DOHH2 (cell line): ENCODE measurements around the gene SMIM33.

ENCODE experiments used
- H3F3A ChIP-seq: fragments of 200-600 bp; sonication (generic), shearing (Covaris generic); 2 replicates; pipeline ENCODE4 v1.6.0; 2016; ENCODE audit warnings: antibody characterized with exemption, mild to moderate bottlenecking; ENCODE audit not compliant: control insufficient read depth, insufficient read depth
- H3K27ac ChIP-seq: fragments of 200-600 bp; sonication (generic); 2 replicates; pipeline ENCODE4 v1.5.1; 2014; ENCODE audit warnings: low read depth, mild to moderate bottlenecking, low read length, moderate library complexity
- H3K27me3 ChIP-seq: fragments of 200-600 bp; sonication (generic); 2 replicates; pipeline ENCODE4 v1.6.1; 2014; ENCODE audit warnings: mild to moderate bottlenecking, low read length, mixed read lengths; ENCODE audit not compliant: control insufficient read depth
- H3K36me3 ChIP-seq: fragments of 200-600 bp; sonication (generic); 2 replicates; pipeline ENCODE4 v1.6.1; 2014; ENCODE audit warnings: mild to moderate bottlenecking, low read length, moderate library complexity, mixed read lengths; ENCODE audit not compliant: control insufficient read depth
- H3K4me1 ChIP-seq: fragments of 200-600 bp; sonication (generic); 2 replicates; pipeline ENCODE4 v1.6.1; 2014; ENCODE audit warnings: mild to moderate bottlenecking, low read length, mixed read lengths; ENCODE audit not compliant: control insufficient read depth
- H3K4me2 ChIP-seq: fragments of 200-600 bp; sonication (generic); 2 replicates; pipeline ENCODE4 v1.6.0; 2014; ENCODE audit warnings: mild to moderate bottlenecking, low read length, moderate library complexity
- H3K4me3 ChIP-seq: fragments of 200-600 bp; sonication (generic); 2 replicates; pipeline ENCODE4 v1.5.1; 2014; ENCODE audit warnings: mild to moderate bottlenecking, low read length, mixed read lengths
- H3K79me2 ChIP-seq: fragments of 200-600 bp; sonication (generic); 2 replicates; pipeline ENCODE4 v1.6.1; 2014; ENCODE audit warnings: mild to moderate bottlenecking, low read length, mixed read lengths; ENCODE audit not compliant: control insufficient read depth
- H3K9me2 ChIP-seq: fragments of 200-600 bp; sonication (generic); replicated peaks from 2 replicates; pipeline ENCODE4 v1.6.1; 2014; ENCODE audit warnings: mild to moderate bottlenecking, low read length, mixed read lengths; ENCODE audit not compliant: control insufficient read depth
- H3K9me3 ChIP-seq: fragments of 200-600 bp; sonication (generic); 2 replicates; pipeline ENCODE4 v1.6.1; 2014; ENCODE audit warnings: antibody characterized with exemption, low read length, mixed read lengths; ENCODE audit not compliant: control insufficient read depth, insufficient read depth
- H4K20me1 ChIP-seq: fragments of 200-600 bp; sonication (generic); 2 replicates; pipeline ENCODE4 v1.6.0; 2014; ENCODE audit warnings: low read depth, mild to moderate bottlenecking, antibody characterized with exemption, low read length, moderate library complexity; ENCODE audit not compliant: control insufficient read depth, insufficient read depth
- EZH2phosphoT487 ChIP-seq: fragments of 200-600 bp; sonication (generic); IDR thresholded peaks from 2 replicates; pipeline ENCODE4 v1.6.1; 2017; ENCODE audit warnings: borderline replicate concordance, mild to moderate bottlenecking, antibody characterized with exemption, low read length, moderate library complexity, mixed read lengths
- TF ChIP-seq, protein P1 (sequence below): fragments of 200-600 bp; sonication (generic); IDR thresholded peaks from one replicate; pipeline ENCODE4 v1.5.1; 2014; ENCODE audit warnings: antibody characterized with exemption, mild to moderate bottlenecking, low read depth, low read length; ENCODE audit not compliant: poor library complexity, severe bottlenecking

Gene SMIM33

DNA sequence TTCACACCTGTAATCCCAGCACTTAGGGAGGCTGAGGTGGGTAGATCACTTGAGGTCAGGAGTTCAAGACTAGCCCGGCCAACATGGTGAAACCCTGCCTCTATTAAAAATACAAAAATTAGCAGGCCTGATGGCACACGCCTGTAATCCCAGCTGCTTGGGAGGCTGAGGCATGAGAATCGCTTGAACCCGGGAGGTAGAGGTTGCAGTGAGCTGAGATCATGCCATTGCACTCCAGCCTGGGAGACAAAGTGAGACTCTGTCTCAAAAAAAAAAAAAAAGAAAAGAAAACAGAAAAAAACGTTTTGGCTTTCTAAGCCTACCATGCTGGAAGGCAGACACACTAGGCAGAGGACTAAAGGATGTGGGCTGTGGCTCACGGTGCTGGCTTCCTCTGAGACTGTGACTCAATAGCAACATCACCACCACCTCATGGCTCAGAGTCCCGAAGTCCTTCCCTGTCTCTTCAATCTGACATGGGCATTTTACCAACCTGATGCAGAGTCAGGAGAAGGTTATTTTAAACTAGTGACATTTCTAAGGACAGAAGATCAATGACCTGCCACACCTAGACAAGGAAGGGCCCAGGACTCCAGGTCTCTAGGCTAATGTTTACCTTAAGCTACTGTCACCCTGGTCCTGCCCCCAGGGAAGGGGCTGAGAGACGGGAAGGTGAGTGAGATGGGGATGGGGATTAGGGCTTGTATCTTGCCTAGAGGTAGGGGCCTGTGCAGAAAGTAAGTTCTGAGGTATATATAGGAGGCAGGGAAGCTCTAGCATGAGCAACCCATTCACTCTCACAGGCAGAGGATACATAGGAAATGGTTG lies 12.0 kb upstream of the SMIM33 start:
- Histone ChIP-seq H3K4me2 (no peak overlapping the region), H3K27ac (no peak overlapping the region)

GRCh38 chr5:139459451-139459934 lies 11.3 kb upstream of the SMIM33 start:
- H3K4me2 ChIP-seq: no peak overlapping the region
- no peak overlapping the region for H3K4me3 ChIP-seq
- TF ChIP-seq, protein P1, sequence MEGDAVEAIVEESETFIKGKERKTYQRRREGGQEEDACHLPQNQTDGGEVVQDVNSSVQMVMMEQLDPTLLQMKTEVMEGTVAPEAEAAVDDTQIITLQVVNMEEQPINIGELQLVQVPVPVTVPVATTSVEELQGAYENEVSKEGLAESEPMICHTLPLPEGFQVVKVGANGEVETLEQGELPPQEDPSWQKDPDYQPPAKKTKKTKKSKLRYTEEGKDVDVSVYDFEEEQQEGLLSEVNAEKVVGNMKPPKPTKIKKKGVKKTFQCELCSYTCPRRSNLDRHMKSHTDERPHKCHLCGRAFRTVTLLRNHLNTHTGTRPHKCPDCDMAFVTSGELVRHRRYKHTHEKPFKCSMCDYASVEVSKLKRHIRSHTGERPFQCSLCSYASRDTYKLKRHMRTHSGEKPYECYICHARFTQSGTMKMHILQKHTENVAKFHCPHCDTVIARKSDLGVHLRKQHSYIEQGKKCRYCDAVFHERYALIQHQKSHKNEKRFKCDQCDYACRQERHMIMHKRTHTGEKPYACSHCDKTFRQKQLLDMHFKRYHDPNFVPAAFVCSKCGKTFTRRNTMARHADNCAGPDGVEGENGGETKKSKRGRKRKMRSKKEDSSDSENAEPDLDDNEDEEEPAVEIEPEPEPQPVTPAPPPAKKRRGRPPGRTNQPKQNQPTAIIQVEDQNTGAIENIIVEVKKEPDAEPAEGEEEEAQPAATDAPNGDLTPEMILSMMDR: no peak
- no peak for TF ChIP-seq EZH2phosphoT487

More for the DNA sequence above, 12.0 kb upstream of the SMIM33 start:
- H3K4me1 ChIP-seq: 0 out of 2 replicates have a peak, but pooled peaks cover 5% of the 10 kb centered on the region
- H3K36me3 ChIP-seq: no peaks in the 10 kb centered on the region
- no peaks in the 10 kb centered on the region for H4K20me1 ChIP-seq
- no peak for TF ChIP-seq EZH2phosphoT487
- TF ChIP-seq, protein P1: no peak
- H3K79me2 ChIP-seq: no peaks in the 10 kb centered on the region
- H3K27me3 ChIP-seq: peaks cover 7% of the 10 kb centered on the region; the same call in 1 of the 2 replicates
- H3K9me3 ChIP-seq: no peaks in the 10 kb centered on the region
- no peak overlapping the region for H3K4me3 ChIP-seq
- no peaks in the 10 kb centered on the region for H3K9me2 ChIP-seq
- H3F3A ChIP-seq: no peaks in the 10 kb centered on the region

DNA sequence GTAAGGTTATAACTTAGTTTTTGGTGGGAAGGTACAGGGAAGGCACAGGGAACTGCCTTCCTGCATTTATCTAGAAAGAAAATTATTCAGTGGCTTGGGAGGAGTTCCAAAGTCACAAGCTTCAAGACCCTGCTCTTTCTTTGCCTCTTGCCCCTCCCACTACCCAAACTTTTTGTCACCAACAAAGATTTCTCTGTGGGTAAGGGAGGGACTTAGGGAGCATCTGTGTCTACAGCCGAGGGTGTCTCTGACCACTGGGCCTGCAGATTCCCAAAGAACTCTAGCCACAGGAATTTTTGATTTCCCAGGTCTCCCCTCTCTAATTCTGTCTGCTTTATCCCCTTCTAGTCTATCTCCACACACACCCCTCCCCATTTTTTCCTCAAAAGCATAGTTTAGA lies 10.3 kb upstream of the SMIM33 start:
- Histone ChIP-seq H3K79me2 (no peaks in the 10 kb centered on the region), H3F3A (no peaks in the 10 kb centered on the region), H3K27ac (no peak overlapping the region), H3K9me2 (no peaks in the 10 kb centered on the region), H3K4me3 (no peak overlapping the region), H3K36me3 (no peaks in the 10 kb centered on the region), H3K4me1 (0 out of 2 replicates have a peak, but pooled peaks cover 5% of the 10 kb centered on the region), H3K9me3 (no peaks in the 10 kb centered on the region), H3K4me2 (no peak overlapping the region), H3K27me3 (peaks cover 7% of the 10 kb centered on the region; the same call in 1 of the 2 replicates), H4K20me1 (no peaks in the 10 kb centered on the region)
- no peak for TF ChIP-seq EZH2phosphoT487
- TF ChIP-seq, protein P1: no peak

More at GRCh38 chr5:139459451-139459934, 11.3 kb upstream of the SMIM33 start:
- no peaks in the 10 kb centered on the region for H3K9me2 ChIP-seq
- H3K9me3 ChIP-seq: no peaks in the 10 kb centered on the region
- no peaks in the 10 kb centered on the region for H3F3A ChIP-seq
- 0 out of 2 replicates have a peak, but pooled peaks cover 5% of the 10 kb centered on the region for H3K4me1 ChIP-seq
- H4K20me1 ChIP-seq: no peaks in the 10 kb centered on the region
- no peaks in the 10 kb centered on the region for H3K36me3 ChIP-seq
- H3K79me2 ChIP-seq: no peaks in the 10 kb centered on the region
- peaks cover 7% of the 10 kb centered on the region; the same call in 1 of the 2 replicates for H3K27me3 ChIP-seq
- H3K27ac ChIP-seq: no peak overlapping the region
